Keratinocyte (primary cell): Measurements from ENCODE around the gene ZNF346. TPM values are rescaled to one million over a fixed set of nuclear protein-coding genes. Genes with fewer than 3 reads are reported as not detected.

Source experiments
- DNase-seq: peaks from one replicate; pipeline ENCODE4 v3.0.0-alpha.2; 2011; ENCODE audit warnings: low read depth, missing footprints, low spot score
- FAIRE-seq: peaks from 2 replicates; lab custom pipeline; 2011; peaks lifted over from hg19 to GRCh38; lab: Jason Lieb, UNC
- H2AFZ ChIP-seq: 2 replicates; pipeline ENCODE4 v1.6.0; 2012; ENCODE audit warnings: low read length, control low read depth, inconsistent platforms; ENCODE audit not compliant: control insufficient read depth
- H3K27ac ChIP-seq: 2 replicates; pipeline ENCODE4 v1.5.1; 2011; ENCODE audit warnings: low read length; ENCODE audit not compliant: control insufficient read depth, insufficient read depth
- H3K27me3 ChIP-seq: 3 replicates; pipeline ENCODE4 v1.6.0; 2011; ENCODE audit warnings: low read length; ENCODE audit not compliant: control insufficient read depth, insufficient read depth; ENCODE audit errors: extremely low read depth
- H3K36me3 ChIP-seq, 2 experiments: 2 replicates in 1 of 2; 3 replicates in 1 of 2; pipeline ENCODE4 v1.5.1; 2011; ENCODE audit warnings: low read length in 2 of 2, mild to moderate bottlenecking in 1 of 2; ENCODE audit not compliant: control insufficient read depth in 2 of 2, insufficient read depth in 2 of 2; ENCODE audit errors: extremely low read depth in 1 of 2
- H3K4me1 ChIP-seq: 3 replicates; pipeline ENCODE4 v1.5.1; 2011; ENCODE audit warnings: low read length; ENCODE audit not compliant: control insufficient read depth, insufficient read depth; ENCODE audit errors: extremely low read depth
- H3K4me2 ChIP-seq: 3 replicates; pipeline ENCODE4 v1.6.0; 2011; ENCODE audit warnings: low read depth, low read length; ENCODE audit not compliant: control insufficient read depth, insufficient read depth; ENCODE audit errors: extremely low read depth
- H3K4me3 ChIP-seq, 3 experiments: fragments of 200-600 bp in 1 of 3; sonication (generic) in 1 of 3; 2 replicates in 2 of 3; 3 replicates in 1 of 3; pipeline ENCODE4 v1.5.1; 2011 to 2016; ENCODE audit warnings: low read length in 3 of 3, mild to moderate bottlenecking in 3 of 3, control low read depth in 2 of 3, inconsistent platforms in 1 of 3, low read depth in 1 of 3, mixed read lengths in 1 of 3, mixed run types in 1 of 3, moderate library complexity in 1 of 3; ENCODE audit not compliant: control insufficient read depth in 2 of 3, insufficient read depth in 2 of 3; ENCODE audit errors: extremely low read depth in 1 of 3
- H3K79me2 ChIP-seq: 2 replicates; pipeline ENCODE4 v1.6.0; 2012; ENCODE audit warnings: low read length; ENCODE audit not compliant: control insufficient read depth, insufficient read depth
- H3K9ac ChIP-seq: 3 replicates; pipeline ENCODE4 v1.6.0; 2011; ENCODE audit warnings: low read length; ENCODE audit not compliant: control insufficient read depth, insufficient read depth; ENCODE audit errors: extremely low read depth
- H3K9me1 ChIP-seq: 3 replicates; pipeline ENCODE4 v1.6.0; 2011; ENCODE audit warnings: low read length; ENCODE audit not compliant: control insufficient read depth, insufficient read depth; ENCODE audit errors: extremely low read depth
- H3K9me3 ChIP-seq: 2 replicates; pipeline ENCODE4 v1.5.1; 2012; ENCODE audit warnings: low read depth, low read length; ENCODE audit not compliant: control insufficient read depth
- H4K20me1 ChIP-seq: 3 replicates; pipeline ENCODE4 v1.6.0; 2011; ENCODE audit warnings: low read length; ENCODE audit not compliant: control insufficient read depth, insufficient read depth; ENCODE audit errors: extremely low read depth
- CTCF ChIP-seq, 3 experiments: IDR thresholded peaks in 1 of 3; conservative IDR thresholded peaks in 1 of 3; optimal IDR thresholded peaks in 1 of 3; 2 replicates in 2 of 3; 3 replicates in 1 of 3; pipeline versions ENCODE3 to v1.5.1; 2011; ENCODE audit warnings: low read length in 3 of 3, mild to moderate bottlenecking in 3 of 3, moderate library complexity in 2 of 3, control low read depth in 1 of 3, inconsistent platforms in 1 of 3; ENCODE audit not compliant: insufficient read depth in 2 of 3; ENCODE audit errors: extremely low read depth in 1 of 3
- EZH2 ChIP-seq: IDR thresholded peaks from one replicate; pipeline ENCODE4 v1.6.1; 2012; ENCODE audit warnings: inconsistent platforms, mild to moderate bottlenecking, low read length, moderate library complexity
- dilution Hi-C: fragments of 300-500 bp; cut with MboI; formaldehyde crosslinking; loops from one replicate; pipeline ENCODE4 v1.7.0; 2020; ENCODE audit warnings: low sequenced_read_pairs; ENCODE audit not compliant: extremely low pct_ligation_motif_present
- polyA plus RNA-seq, 5 experiments: library from polyadenylated mRNA; depleted of rRNA in 3 of 5; stranded (reverse) in 3 of 5; stranded (forward) in 1 of 5; unstranded in 1 of 5; fragments of >200 nt; gene quantifications; 1 replicate in 1 of 5; 2 replicates in 3 of 5; 3 replicates in 1 of 5; pipeline versions ENCODE4 v1.2.1 to v1.2.3, GENCODE V29; 2011 to 2012; ENCODE audit warnings: missing spikeins in 2 of 5, low read depth in 1 of 5, low replicate concordance in 1 of 5

The ZNF346 gene
- polyA plus RNA-seq, 1 donor (not counting 4 experiments of a cell fraction or from before 2014, with no cell fraction given) = 9.5 TPM

GRCh38 chr5:177027665-177028064, 5.2 kb downstream of the ZNF346 start:
- H3K36me3 ChIP-seq = peaks cover 2 to 3% of the 10 kb centered on the region in 2 experiments
- H4K20me1 ChIP-seq = no peaks in the 10 kb centered on the region
- H3K27ac ChIP-seq = no peak overlapping the region
- no peak for DNase-seq
- no peak for FAIRE-seq
- H3K4me3 ChIP-seq = no peak overlapping the region
- H3K9me1 ChIP-seq = no peaks in the 10 kb centered on the region
- no peak overlapping the region for H3K4me2 ChIP-seq
- no peak overlapping the region for H2AFZ ChIP-seq
- H3K79me2 ChIP-seq = peaks cover 34% of the 10 kb centered on the region
- H3K9ac ChIP-seq = no peak overlapping the region
- peaks cover 7% of the 10 kb centered on the region for H3K4me1 ChIP-seq
- no peaks in the 10 kb centered on the region for H3K9me3 ChIP-seq
- dilution Hi-C loops = no loop called here
- no peaks in the 10 kb centered on the region for H3K27me3 ChIP-seq
- TF ChIP-seq CTCF (optimal IDR thresholded peaks at IDR 0.05 in 1 of 3, IDR thresholded peaks at IDR 0.05 in 1 of 3, conservative IDR thresholded peaks at IDR 0.05 in 1 of 3; ENCODE audit: extremely low read depth in 1 of 3, insufficient read depth in 2 of 3, low read length in 3 of 3) (no peak), EZH2 (no peak)

GRCh38 chr5:177029498-177029897, 7.0 kb downstream of the ZNF346 start:
- Histone ChIP-seq H3K4me1 (no peaks in the 10 kb centered on the region), H3K4me3 (no peak overlapping the region), H3K9me3 (no peaks in the 10 kb centered on the region), H3K27me3 (no peaks in the 10 kb centered on the region), H3K9me1 (no peaks in the 10 kb centered on the region), H3K9ac (no peak overlapping the region), H3K79me2 (peaks cover 31% of the 10 kb centered on the region), H4K20me1 (no peaks in the 10 kb centered on the region), H3K36me3 (peaks cover 2 to 3% of the 10 kb centered on the region in 2 experiments), H2AFZ (no peak overlapping the region), H3K4me2 (no peak overlapping the region), H3K27ac (no peak overlapping the region)
- no peak for TF ChIP-seq EZH2
- TF ChIP-seq CTCF (optimal IDR thresholded peaks at IDR 0.05 in 1 of 3, IDR thresholded peaks at IDR 0.05 in 1 of 3, conservative IDR thresholded peaks at IDR 0.05 in 1 of 3; ENCODE audit: extremely low read depth in 1 of 3, insufficient read depth in 2 of 3, low read length in 3 of 3) = no peak
- dilution Hi-C loops = no loop called here
- no peak for FAIRE-seq
- DNase-seq = no peak
